HG02938 (cell line): ENCODE data around the gene NISCH.

ENCODE experiments used
- ATAC-seq: cut with Tn5 transposase; IDR thresholded peaks from one replicate; pipeline ENCODE4 v1.9.1; 2021; ENCODE audit warnings: mild to moderate bottlenecking, moderate library complexity; ENCODE audit not compliant: unreplicated experiment

NISCH gene

DNA sequence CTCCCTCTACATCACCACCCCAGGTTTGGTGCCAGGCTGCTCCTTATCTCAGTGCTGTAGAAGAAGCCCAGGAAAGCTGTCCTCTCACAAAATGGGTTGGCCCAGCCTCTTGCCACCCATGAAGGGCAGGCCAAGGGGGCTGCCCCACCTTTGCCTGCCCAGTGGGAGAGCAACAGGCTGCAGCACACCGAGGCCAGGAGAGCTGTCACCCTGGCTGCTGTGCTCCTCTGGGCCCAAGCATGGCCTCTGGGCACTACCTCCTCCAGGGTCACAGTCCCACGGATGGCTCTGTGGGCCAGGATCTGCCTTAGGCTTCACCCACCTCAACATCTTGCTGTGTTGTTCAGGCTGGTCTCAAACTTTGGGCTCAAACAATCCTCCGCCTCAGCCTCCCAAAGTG is 33.3 kb downstream of the NISCH start:
- no peak for ATAC-seq

DNA sequence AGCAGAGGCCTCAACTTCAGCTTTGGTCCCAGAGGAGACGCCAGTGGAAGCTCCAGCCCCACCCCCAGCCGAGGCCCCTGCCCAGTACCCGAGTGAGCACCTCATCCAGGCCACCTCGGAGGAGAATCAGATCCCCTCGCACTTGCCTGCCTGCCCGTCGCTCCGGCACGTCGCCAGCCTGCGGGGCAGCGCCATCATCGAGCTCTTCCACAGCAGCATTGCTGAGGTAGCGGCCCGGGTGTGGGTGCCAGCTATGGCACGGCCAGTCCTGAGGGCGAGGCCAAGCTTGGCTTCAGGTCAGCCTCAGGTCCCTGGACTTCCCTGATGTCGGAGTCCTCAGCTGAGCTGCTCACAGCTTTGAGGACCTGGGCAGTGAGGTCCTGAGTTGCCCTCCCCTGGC is 34.0 kb downstream of the NISCH start:
- no peak for ATAC-seq

DNA sequence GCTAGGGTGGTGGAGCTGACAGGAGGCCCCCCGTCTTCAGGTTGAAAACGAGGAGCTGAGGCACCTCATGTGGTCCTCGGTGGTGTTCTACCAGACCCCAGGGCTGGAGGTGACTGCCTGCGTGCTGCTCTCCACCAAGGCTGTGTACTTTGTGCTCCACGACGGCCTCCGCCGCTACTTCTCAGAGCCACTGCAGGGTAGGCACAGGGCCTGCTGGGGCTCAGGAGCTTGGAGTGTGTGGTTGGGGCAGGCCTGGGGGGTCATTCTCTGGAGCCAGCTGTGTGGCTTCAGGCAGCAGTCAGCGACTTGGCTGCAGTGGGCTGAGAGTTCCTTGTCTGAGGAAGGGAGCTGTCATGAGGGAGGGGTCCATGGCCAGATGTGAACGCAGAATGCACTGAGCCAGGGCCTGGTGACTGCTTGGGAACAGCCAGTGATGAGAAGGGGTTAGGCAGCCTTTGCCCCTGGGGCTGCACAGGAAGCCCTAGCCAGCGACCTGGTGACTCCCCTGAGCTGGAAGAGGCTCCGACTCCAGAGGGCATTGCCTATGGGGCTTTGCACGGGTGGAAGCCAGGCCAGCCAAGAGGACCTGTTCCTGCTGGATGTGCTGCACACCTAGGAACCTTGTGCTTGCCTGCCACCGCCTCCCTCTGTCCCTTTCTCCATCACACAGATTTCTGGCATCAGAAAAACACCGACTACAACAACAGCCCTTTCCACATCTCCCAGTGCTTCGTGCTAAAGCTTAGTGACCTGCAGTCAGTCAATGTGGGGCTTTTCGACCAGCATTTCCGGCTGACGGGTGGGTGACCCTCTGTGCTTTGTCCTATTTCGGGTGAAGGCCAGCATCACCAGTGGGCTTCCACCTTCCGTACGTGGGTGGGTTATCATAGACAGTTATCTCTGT is 34.9 kb downstream of the NISCH start:
- ATAC-seq: no peak

DNA sequence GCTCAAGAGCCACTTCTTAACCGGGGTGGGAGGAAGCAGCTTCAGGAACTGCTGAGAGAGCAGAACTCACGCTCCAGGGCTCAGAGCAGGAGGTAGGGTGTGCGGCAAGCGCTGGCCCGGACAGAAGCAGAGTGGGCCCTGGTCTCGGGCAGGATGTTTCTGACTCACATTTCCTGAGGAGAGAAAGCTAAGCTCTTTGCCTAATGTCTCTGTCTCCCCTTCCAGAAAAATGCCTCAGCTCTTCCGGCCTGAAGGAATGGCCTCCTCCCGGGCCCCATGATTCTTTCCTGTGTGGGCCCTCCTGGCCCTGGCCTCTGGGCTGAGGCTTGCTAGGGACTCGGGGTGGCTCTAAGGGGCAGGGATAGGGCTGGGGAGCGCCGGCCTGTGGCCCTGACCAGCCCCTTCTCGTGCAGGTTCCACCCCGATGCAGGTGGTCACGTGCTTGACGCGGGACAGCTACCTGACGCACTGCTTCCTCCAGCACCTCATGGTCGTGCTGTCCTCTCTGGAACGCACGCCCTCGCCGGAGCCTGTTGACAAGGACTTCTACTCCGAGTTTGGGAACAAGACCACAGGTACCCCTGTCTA is 35.6 kb downstream of the NISCH start:
- ATAC-seq: no peak

DNA sequence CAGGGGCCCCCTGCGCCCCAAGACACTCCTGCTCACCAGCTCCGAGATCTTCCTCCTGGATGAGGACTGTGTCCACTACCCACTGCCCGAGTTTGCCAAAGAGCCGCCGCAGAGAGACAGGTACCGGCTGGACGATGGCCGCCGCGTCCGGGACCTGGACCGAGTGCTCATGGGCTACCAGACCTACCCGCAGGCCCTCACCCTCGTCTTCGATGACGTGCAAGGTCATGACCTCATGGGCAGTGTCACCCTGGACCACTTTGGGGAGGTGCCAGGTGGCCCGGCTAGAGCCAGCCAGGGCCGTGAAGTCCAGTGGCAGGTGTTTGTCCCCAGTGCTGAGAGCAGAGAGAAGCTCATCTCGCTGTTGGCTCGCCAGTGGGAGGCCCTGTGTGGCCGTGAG is 36.7 kb downstream of the NISCH start:
- ATAC-seq: no peak

DNA sequence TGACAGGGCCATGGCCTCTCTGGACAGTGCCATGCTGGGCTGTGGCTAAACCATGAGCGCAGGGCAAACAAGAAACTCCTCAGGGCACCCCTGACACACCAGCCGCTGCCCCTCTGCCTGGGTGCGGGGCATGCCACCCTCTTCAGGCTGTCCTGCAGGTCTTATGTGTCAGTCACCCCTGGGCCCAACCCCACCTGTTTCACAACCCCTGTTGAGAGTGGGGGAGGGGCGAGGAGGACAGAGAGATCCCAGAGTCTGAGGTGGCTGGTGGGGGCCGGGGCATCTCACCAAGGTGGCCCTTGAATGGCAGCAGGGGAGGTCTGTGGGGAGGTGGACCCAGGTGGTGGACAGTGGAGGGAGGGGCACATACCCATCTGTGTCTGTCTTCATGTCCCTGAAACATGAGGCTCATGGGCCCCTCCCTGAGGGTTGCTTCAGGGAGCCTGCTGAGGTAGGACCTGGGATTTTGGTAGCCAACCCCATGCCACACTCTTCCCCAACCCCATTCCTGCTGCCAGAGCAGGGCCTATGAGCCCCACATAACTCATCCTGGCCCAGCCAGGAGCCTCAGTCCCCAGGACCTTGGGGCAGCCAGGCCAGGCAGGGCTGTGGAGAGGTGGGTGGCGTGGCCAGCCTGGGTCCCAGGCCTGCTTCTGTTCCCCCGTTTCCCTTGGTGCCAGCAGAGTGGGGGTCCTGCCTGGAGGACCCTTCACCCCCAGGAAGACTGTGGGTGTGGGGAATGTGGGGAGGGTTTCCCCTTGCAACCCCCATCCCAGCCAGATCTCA is 38.0 kb downstream of the NISCH start:
- ATAC-seq: no peak

DNA sequence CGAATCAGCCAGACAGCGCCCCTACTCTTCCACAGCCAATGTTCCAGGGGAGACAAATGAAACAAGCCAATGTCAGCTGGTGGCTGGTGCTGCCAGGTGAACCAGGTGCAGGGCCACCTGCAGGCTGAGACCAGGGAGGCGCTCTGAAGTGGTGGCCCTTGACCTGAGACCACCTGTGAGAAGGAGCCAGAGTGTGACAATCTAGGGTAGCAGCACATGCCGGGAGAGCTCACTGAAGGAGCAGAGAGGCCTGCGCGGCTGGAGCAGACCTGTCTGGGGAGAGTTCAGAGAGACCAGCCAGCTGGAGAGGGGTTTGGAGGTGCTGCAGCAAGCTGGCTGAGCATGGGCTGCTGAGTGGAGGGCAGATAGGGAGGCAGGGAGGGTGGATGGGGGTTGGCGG is 39.0 kb downstream of the NISCH start:
- ATAC-seq: no peak

DNA sequence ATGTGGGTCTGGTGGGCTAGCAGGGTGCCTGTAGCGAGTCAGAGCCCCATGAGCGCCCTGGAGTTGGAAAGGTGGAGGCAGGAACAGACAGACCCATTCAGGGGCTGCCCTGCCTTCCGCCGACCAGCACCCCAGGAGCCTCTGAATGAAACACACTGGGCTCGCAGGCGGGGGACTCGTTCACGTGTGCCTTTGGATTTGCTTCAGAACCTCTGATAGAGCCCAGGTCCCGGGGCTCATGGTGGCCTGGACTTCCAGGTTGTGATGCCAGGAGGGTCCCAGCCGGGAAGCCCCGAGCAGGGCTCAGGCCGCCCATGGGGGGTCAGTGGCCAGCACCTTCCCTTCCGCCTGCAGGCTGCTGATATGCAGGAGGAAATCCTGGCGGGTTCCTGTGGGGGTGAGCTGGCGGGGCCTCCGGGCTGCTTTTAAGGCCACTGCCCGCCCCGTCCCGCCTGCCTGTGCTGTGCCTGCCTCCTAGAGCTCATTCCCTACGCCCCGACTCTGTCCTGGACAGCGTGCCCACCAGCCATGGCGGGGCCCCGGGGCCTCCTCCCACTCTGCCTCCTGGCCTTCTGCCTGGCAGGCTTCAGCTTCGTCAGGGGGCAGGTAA is 39.6 kb downstream of the NISCH start, which contains the start of gene STAB1:
STAB1 (plus strand) TSS at position 453 of the 610 bp plus-strand sequence; CDS start at position 529, 76 bp downstream.
- no peak for ATAC-seq

DNA sequence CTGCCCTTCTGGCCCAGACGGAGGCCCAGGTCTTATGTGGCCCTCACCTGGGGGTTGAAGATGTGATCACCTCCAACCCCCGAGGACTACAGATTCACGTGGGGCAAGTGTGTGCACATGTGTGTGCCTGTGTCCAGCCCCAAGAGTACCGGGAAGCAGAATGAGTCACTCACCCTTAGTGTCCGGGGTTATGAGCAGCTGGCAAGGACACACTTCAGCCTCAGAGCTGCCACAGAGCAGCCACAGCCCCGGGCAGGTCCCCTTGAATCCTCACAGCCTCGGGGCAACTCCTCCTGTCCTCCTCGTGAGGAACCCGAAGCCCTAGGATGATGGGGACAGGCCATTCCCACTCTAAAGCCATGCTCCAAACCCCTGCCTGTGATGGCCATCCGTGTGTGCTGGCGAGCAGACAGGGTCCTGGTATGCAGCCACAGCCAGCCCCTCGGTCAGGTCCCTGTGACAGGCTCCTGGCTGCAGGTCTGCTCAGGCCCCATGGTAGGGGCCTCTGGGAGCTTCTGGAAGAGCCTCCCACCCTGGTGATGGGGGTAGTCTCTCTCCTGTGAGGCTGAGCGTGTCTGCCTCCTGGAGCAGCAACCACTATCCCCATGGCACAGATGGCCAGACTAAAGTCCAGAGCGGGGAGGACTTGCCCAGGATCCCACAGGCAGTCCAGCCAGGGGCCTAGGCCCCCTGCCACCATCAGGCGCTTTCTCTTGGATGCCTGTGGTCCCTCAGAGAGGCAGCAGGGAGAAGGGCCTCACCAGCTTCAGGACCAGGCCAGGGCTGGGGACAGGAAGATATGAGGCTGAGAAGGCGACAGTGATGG is 40.6 kb downstream of the NISCH start:
- no peak for ATAC-seq

DNA sequence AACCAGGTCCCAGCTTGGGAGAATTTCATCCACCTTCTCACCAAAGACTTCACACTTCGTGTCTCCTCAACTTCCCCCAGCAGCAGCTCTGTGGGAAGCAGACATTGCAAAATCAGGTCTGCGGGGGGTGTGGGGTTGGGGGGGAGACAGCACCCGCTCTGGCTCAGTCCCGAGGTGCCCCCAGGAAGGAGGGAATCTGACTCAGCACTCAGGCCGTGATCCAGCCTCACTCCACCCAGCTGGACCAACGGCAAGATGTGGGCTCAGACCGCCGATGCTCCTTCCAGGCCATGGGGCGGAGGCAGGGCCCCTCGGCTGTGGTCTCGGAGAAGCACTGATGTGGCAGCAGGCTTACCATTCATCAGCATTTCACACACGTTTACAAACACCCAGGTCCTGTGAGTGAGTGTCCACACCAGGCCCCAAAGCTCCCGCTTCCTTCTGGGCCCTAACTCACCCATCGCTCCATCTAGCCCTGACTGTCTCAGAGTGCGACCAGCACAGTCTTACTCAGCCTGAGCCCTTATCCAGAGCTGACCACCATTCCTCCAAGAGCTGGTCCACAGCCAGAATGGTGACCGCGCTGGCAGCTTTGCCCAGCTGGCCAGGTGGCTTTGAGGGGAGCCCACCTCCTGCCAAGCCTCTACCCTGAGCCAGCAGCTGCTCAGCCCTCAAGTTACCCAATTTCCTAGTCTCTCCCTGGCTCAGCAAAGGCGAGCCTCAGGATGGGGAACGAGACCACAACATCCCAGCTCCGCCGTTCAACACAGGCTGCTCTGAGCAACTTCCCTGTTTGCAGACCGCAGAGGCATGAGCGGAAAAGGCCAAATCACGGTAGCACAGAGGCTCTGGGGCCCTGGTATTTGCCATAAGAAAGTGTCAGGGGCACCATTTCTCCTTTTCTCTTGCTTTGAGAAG is 43.0 kb downstream of the NISCH start:
- ATAC-seq: no peak

DNA sequence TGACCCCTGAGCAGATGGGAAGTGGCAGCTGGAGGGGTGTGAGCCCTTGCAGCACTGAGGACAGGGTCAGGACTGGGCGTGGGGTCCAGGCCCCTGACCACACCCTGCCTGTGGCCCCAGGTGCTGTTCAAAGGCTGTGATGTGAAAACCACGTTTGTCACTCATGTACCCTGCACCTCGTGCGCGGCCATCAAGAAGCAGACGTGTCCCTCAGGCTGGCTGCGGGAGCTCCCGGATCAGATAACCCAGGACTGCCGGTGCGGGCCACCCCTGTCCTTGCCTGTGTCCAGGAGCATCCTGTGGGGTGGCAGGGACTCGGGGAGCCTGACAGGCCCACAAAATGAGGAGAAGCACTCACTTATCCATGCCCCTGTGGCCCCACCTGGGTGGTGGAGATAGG is 45.6 kb downstream of the NISCH start:
- no peak for ATAC-seq

DNA sequence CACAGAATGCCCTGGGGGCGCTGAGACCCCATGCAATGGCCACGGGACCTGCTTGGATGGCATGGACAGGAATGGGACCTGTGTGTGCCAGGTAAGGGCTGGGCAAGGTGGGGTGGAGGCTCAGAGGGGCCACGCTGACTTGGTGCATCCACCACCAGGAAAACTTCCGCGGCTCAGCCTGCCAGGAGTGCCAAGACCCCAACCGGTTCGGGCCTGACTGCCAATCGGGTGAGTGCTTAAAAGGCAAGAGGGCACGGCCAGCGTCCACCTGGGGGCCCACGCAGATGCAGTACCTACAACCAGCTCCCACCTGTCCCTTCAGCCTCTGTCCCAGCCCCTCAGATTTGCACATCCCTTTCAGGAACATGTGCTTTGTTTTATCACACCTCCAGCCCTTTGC is 46.6 kb downstream of the NISCH start:
- no peak for ATAC-seq

DNA sequence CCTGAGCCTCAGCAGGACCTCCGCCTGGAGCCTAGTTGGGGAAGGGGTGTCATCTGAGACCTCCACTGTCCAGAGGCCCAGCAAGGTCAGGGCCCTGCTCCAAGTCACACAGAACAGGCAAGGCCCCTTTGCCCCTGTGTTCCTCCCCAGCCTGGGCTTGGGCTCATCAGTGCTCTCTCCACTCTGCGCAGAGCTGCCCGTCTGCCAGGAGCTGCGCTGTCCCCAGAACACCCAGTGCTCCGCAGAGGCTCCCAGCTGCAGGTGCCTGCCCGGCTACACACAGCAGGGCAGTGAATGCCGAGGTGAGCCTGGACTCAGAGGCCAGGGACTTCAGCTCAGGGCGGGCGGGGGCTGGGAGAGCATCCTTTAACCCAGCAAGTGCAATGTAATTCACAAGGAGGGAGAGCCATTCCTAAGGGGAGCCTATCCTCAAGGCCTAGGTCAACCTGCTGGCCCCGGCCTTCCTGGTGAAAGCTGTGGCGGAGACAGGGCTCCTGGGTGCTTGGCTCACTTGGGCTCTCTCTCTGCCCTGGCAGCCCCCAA is 47.5 kb downstream of the NISCH start:
- ATAC-seq: no peak

DNA sequence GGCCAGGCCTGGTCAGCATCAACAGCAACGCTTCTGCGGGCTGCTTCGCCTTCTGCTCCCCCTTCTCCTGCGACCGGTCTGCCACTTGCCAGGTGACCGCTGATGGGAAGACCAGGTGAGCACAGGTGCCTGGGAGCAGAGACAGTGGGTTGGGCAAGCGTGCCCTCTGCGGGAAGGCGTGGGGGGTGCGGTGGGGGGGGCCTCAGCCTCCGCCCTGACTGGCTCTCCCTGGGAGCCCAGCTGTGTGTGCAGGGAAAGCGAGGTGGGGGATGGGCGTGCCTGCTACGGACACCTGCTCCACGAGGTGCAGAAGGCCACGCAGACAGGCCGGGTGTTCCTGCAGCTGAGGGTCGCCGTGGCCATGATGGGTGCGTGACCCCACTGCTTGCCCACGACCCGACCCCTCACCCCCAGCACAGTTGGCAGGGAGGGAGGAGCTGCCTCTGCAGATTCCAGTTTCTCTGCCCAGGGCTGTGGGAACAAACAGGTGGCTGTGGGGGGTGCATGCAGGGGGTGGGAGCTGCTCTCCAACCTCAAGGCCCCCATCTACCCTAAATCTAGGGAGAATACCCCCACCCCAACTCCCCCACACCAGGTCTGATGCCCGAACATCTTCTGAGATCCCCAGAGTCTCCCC is 48.5 kb downstream of the NISCH start:
- no peak for ATAC-seq

DNA sequence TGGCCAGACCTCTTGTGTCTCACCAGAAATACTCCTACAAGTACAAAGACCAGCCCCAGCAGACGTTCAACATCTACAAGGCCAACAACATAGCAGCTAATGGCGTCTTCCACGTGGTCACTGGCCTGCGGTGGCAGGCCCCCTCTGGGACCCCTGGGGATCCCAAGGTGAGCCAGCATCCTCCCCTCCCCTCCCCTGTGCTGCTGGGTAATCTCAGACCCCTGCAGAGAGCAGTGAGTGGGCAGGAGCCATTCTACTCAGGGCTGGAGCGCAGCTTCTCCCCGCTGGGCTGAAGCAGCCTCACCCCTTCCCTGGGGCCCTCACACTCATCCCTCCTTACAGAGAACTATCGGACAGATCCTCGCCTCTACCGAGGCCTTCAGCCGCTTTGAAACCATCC is 49.6 kb downstream of the NISCH start:
- no peak for ATAC-seq

DNA sequence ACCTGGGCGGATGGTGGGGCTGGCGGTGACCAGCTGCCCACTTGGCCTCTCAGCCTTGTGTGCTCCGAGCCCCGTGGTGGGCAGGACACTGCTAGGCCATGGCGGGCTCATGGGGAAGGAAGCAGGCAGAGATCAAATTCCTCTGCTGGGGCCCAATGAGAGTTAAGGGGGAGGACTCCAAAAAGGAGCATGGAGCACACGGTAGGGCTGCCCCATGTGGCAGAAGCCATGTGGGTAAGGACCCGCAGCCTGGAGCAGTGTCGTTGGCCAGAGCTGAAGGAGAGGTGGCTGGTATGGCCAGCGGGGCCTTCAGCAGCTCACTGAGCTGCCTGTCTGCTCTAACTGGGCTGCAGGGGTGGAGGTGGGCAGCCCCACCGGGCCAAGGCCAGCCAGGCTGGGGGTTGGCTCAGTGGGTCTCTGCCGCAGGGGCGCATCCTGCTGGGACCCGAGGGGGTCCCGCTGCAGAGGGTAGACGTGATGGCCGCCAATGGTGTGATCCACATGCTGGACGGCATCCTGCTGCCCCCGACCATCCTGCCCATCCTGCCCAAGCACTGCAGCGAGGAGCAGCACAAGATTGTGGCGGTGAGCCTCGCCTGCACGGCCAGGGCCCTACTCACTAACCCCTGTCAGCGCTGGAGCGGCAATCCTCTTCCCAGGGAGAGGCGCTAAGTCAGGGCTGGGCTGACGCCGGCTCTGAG is 51.0 kb downstream of the NISCH start:
- ATAC-seq: no peak

DNA sequence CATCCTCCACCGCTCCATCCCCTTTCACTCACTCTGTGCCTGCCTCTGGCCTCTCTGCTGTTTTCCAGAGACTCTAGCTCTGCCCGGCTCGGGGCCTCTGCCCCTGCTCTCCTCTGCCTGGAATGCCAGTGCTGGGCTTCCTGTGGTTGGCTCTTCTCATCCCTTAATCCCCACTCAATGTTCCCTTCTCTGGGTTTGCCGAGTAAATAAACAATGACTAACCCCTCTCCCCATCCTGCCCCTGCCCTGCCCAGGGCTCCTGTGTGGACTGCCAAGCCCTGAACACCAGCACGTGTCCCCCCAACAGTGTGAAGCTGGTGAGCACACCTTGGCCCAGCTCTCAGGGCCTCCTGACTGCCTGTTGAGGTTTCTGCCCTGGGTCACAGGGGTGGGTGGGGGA is 52.0 kb downstream of the NISCH start:
- no peak for ATAC-seq

DNA sequence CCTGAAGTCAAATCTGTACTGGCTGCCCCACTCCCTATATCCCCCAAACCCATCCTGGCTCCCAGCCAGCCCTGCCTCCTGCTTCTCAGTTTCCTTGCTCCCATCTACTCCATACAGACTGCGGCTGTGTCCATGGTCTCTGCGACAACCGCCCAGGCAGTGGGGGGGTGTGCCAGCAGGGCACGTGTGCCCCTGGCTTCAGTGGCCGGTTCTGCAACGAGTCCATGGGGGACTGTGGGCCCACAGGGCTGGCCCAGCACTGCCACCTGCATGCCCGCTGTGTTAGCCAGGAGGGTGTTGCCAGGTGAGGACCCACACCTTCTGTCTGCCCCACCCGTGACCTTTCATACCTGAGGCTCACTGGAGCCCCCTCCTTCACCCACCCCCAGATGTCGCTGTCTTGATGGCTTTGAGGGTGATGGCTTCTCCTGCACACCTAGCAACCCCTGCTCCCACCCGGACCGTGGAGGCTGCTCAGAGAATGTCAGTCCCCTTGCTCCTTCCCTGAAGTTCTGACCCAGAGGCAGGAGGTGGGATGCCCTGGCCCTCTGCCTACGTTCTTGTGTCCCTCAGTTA is 54.4 kb downstream of the NISCH start:
- no peak for ATAC-seq
